HCT116 (cell line): ENCODE data around the gene SGIP1.

Source experiments
- ELF1 ChIP-seq: IDR thresholded peaks from 2 replicates; pipeline ENCODE4 v1.6.1; 2012; ENCODE audit warnings: low read depth, borderline replicate concordance
- EZH2 ChIP-seq: fragments of 200-600 bp; sonication (generic); IDR thresholded peaks from 2 replicates; pipeline ENCODE4 v1.6.1; 2017; ENCODE audit warnings: antibody characterized with exemption, mixed run types
- JUND ChIP-seq: IDR thresholded peaks from 2 replicates; pipeline ENCODE4 v1.6.1; 2012
- POLR2A ChIP-seq: IDR thresholded peaks from 2 replicates; pipeline ENCODE4 v1.7.0; 2011; ENCODE audit warnings: borderline replicate concordance; ENCODE audit not compliant: insufficient read depth, insufficient read length; ENCODE audit errors: extremely low read depth
- SP1 ChIP-seq: IDR thresholded peaks from 2 replicates; pipeline ENCODE4 v1.6.1; 2012; ENCODE audit warnings: low read depth
- TF ChIP-seq, protein P1 (sequence below), 3 experiments: fragments of 200-600 bp in 1 of 3; sonication (generic) in 1 of 3; IDR thresholded peaks in 2 of 3; conservative IDR thresholded peaks in 1 of 3; 2 replicates each; pipeline ENCODE4 v1.5.1; 2012 to 2017; ENCODE audit warnings: low read depth in 2 of 3, low read length in 2 of 3, antibody characterized with exemption in 1 of 3, borderline replicate concordance in 1 of 3, control low read depth in 1 of 3, mild to moderate bottlenecking in 1 of 3, mixed read lengths in 1 of 3, mixed run types in 1 of 3, moderate library complexity in 1 of 3; ENCODE audit not compliant: insufficient read depth in 1 of 3
- TF ChIP-seq, protein P2 (sequence below): IDR thresholded peaks from 2 replicates; pipeline ENCODE4 v1.6.1; 2012
- TF ChIP-seq, protein P3 (sequence below): IDR thresholded peaks from 2 replicates; pipeline ENCODE4 v1.6.1; 2012; ENCODE audit warnings: low read depth

DNA sequence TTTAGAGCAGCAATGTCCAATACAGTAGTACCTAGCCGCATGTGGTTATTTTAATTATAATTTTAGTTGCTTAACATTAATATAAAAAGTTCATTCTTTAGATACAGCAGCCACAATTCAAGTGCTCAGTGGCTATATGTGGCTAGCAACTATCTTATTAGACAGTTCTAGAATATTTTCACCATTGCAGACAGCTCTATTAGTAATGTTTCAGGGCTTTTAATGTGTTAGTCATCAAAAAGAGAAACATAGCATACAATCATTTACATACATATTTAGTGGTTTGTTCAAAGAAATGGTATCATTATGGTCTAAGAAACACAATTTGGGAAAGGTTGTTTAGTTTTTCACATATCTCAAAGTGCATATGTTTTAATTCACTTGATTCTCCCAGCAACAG is 151.7 kb downstream of the SGIP1 start:
- TF ChIP-seq, protein P1, sequence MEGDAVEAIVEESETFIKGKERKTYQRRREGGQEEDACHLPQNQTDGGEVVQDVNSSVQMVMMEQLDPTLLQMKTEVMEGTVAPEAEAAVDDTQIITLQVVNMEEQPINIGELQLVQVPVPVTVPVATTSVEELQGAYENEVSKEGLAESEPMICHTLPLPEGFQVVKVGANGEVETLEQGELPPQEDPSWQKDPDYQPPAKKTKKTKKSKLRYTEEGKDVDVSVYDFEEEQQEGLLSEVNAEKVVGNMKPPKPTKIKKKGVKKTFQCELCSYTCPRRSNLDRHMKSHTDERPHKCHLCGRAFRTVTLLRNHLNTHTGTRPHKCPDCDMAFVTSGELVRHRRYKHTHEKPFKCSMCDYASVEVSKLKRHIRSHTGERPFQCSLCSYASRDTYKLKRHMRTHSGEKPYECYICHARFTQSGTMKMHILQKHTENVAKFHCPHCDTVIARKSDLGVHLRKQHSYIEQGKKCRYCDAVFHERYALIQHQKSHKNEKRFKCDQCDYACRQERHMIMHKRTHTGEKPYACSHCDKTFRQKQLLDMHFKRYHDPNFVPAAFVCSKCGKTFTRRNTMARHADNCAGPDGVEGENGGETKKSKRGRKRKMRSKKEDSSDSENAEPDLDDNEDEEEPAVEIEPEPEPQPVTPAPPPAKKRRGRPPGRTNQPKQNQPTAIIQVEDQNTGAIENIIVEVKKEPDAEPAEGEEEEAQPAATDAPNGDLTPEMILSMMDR (IDR thresholded peaks at IDR 0.05 in 2 of 3, conservative IDR thresholded peaks at IDR 0.05 in 1 of 3; ENCODE audit: borderline replicate concordance in 1 of 3, insufficient read depth in 1 of 3, low read depth in 2 of 3, low read length in 2 of 3): no peak
- no peak for TF ChIP-seq JUND
- no peak for TF ChIP-seq POLR2A
- no peak for TF ChIP-seq EZH2
- TF ChIP-seq SP1: no peak
- TF ChIP-seq, protein P2, sequence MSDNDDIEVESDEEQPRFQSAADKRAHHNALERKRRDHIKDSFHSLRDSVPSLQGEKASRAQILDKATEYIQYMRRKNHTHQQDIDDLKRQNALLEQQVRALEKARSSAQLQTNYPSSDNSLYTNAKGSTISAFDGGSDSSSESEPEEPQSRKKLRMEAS: no peak
- TF ChIP-seq ELF1: no peak
- TF ChIP-seq, protein P3, sequence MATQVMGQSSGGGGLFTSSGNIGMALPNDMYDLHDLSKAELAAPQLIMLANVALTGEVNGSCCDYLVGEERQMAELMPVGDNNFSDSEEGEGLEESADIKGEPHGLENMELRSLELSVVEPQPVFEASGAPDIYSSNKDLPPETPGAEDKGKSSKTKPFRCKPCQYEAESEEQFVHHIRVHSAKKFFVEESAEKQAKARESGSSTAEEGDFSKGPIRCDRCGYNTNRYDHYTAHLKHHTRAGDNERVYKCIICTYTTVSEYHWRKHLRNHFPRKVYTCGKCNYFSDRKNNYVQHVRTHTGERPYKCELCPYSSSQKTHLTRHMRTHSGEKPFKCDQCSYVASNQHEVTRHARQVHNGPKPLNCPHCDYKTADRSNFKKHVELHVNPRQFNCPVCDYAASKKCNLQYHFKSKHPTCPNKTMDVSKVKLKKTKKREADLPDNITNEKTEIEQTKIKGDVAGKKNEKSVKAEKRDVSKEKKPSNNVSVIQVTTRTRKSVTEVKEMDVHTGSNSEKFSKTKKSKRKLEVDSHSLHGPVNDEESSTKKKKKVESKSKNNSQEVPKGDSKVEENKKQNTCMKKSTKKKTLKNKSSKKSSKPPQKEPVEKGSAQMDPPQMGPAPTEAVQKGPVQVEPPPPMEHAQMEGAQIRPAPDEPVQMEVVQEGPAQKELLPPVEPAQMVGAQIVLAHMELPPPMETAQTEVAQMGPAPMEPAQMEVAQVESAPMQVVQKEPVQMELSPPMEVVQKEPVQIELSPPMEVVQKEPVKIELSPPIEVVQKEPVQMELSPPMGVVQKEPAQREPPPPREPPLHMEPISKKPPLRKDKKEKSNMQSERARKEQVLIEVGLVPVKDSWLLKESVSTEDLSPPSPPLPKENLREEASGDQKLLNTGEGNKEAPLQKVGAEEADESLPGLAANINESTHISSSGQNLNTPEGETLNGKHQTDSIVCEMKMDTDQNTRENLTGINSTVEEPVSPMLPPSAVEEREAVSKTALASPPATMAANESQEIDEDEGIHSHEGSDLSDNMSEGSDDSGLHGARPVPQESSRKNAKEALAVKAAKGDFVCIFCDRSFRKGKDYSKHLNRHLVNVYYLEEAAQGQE: no peak
